Left lung (tissue), 10 donors: Measurements from ENCODE around the gene COL25A1. TPM values are rescaled to one million over a fixed set of nuclear protein-coding genes. Genes with fewer than 3 reads are reported as not detected.

Experiments
- ATAC-seq: fragments of 200-7000 bp; cut with Tn5 transposase; one replicate; pipeline ENCODE4 v1.9.1; 2020; ENCODE audit warnings: moderate library complexity
- DNase-seq, 4 donors: peaks; one replicate each; pipeline ENCODE4 v3.0.0-alpha.2; 2013 to 2020
- H3K27ac ChIP-seq, 2 donors: fragments of 200-600 bp; sonication (generic) in 1 of 2; one replicate each; pipeline versions ENCODE4 v1.5.0 to v1.8.0; 2020 to 2021
- H3K27me3 ChIP-seq, 2 donors: fragments of 200-600 bp; sonication (generic) in 1 of 2; one replicate each; pipeline versions ENCODE4 v1.5.0 to v1.8.0; 2020 to 2021
- H3K36me3 ChIP-seq, 2 donors: fragments of 200-600 bp; sonication (generic) in 1 of 2; one replicate each; pipeline versions ENCODE4 v1.5.0 to v1.8.0; 2020 to 2021
- H3K4me1 ChIP-seq, 2 donors: fragments of 200-600 bp; one replicate each; pipeline ENCODE4 v1.8.0; 2021
- H3K4me3 ChIP-seq, 2 donors: fragments of 200-600 bp; sonication (generic) in 1 of 2; one replicate each; pipeline versions ENCODE4 v1.5.0 to v1.8.0; 2020 to 2021; ENCODE audit warnings: mild to moderate bottlenecking in 1 of 2
- H3K9me3 ChIP-seq, 2 donors: fragments of 200-600 bp; sonication (generic) in 1 of 2; one replicate each; pipeline versions ENCODE4 v1.5.0 to v1.8.0; 2020 to 2021
- CTCF ChIP-seq, 2 donors: fragments of 200-600 bp; sonication (generic) in 1 of 2; IDR thresholded peaks; one replicate each; pipeline versions ENCODE4 v1.5.0 to v1.8.0; 2021; ENCODE audit warnings: antibody characterized with exemption in 2 of 2
- intact Hi-C, 2 donors: fragments of 100-400 bp; cut with DNase I; formaldehyde crosslinking; loops; one replicate each; pipeline versions ENCODE4 v1.11.2 to v1.14.2; 2022
- polyA plus RNA-seq, 6 donors: library from polyadenylated mRNA; unstranded; fragments of 120-200 nt; gene quantifications; one replicate each; pipeline ENCODE4 v1.2.1, GENCODE V29; 2013; ENCODE audit not compliant: insufficient read length in 6 of 6
- total RNA-seq, 2 donors: library from RNA; stranded (reverse); fragmentation: NEBNext Ultra II Directional; extraction: Animal tissue kit (Norgen Biotek cat#: 25700); gene quantifications; one replicate each; pipeline ENCODE4 v1.2.1, GENCODE V29; 2021
- donor health status: DM: no; HTN: yes; CAD: no.
- donor health status: DM: no; HTN: no; CAD: no.

The COL25A1 gene
- total and polyA plus RNA-seq, 8 donors = 0.13 to 1.8 (median 1.4) TPM

- no peaks in the 10 kb centered on the region for H3K4me1 ChIP-seq
- ATAC-seq = no peak
- no peak overlapping the region for H3K27ac ChIP-seq
- intact Hi-C loops = no loop called here
- H3K9me3 ChIP-seq = no peaks in the 10 kb centered on the region
- TF ChIP-seq CTCF (IDR thresholded peaks at IDR 0.05) = no peak
- H3K27me3 ChIP-seq = no peaks in the 10 kb centered on the region
- H3K4me3 ChIP-seq = no peak overlapping the region
- DNase-seq = no peak
- no peaks in the 10 kb centered on the region for H3K36me3 ChIP-seq
Measured at GRCh38 chr4:108820492-108821350, 481.7 kb downstream of the COL25A1 start.

DNA sequence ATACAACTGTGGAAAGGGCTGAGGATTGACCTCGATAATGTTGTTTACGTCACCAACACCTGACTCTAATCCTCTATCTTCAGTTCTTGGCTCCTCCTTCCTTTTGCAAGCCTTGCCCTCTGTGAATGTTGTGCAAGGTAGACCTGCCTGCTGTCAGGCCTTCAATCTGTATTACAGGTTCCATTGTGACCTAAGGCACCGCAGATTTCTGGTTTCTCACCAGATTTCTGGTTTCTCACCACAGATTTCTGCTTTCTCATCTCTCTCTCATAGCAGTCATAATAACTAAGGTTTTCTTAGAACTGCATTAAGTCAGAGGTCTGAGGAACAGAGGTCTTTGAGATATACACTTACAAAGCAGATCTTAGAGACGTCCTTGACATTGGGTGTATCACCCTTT is 488.1 kb downstream of the COL25A1 start:
- Histone ChIP-seq H3K4me3 (no peak overlapping the region), H3K9me3 (no peaks in the 10 kb centered on the region), H3K27ac (no peak overlapping the region), H3K36me3 (no peaks in the 10 kb centered on the region), H3K27me3 (no peaks in the 10 kb centered on the region), H3K4me1 (no peaks in the 10 kb centered on the region)
- TF ChIP-seq CTCF (IDR thresholded peaks at IDR 0.05) = no peak
- intact Hi-C loops = no loop called here
- DNase-seq (no peak), ATAC-seq (no peak)

GRCh38 chr4:108813261-108813660 is 489.2 kb downstream of the COL25A1 start:
- intact Hi-C loops = no loop called here
- DNase-seq = no peak
- Histone ChIP-seq H3K27ac (no peak overlapping the region), H3K27me3 (no peaks in the 10 kb centered on the region), H3K36me3 (no peaks in the 10 kb centered on the region), H3K4me3 (no peak overlapping the region), H3K9me3 (no peaks in the 10 kb centered on the region), H3K4me1 (no peaks in the 10 kb centered on the region)
- TF ChIP-seq CTCF (IDR thresholded peaks at IDR 0.05) = no peak
- ATAC-seq = no peak

GRCh38 chr4:108811486-108811885 is 491.0 kb downstream of the COL25A1 start:
- no peak overlapping the region for H3K27ac ChIP-seq
- no peaks in the 10 kb centered on the region for H3K9me3 ChIP-seq
- H3K36me3 ChIP-seq = no peaks in the 10 kb centered on the region
- intact Hi-C loops = no loop called here
- ATAC-seq (no peak), DNase-seq (no peak)
- H3K4me3 ChIP-seq = no peak overlapping the region
- H3K4me1 ChIP-seq = no peaks in the 10 kb centered on the region
- TF ChIP-seq CTCF (IDR thresholded peaks at IDR 0.05) = no peak
- H3K27me3 ChIP-seq = no peaks in the 10 kb centered on the region

GRCh38 chr4:108810087-108810486 is 492.4 kb downstream of the COL25A1 start:
- H3K4me1 ChIP-seq = no peaks in the 10 kb centered on the region
- H3K27ac ChIP-seq = no peak overlapping the region
- intact Hi-C loops = no loop called here
- no peaks in the 10 kb centered on the region for H3K36me3 ChIP-seq
- no peaks in the 10 kb centered on the region for H3K27me3 ChIP-seq
- H3K4me3 ChIP-seq = no peak overlapping the region
- DNase-seq (no peak), ATAC-seq (no peak)
- H3K9me3 ChIP-seq = no peaks in the 10 kb centered on the region
- TF ChIP-seq CTCF (IDR thresholded peaks at IDR 0.05) = no peak
